Osteocyte (in vitro differentiated cells): ENCODE measurements around the gene KLF6. TPM values are rescaled to one million over a fixed set of nuclear protein-coding genes. Genes with fewer than 3 reads are reported as not detected.

Source experiments
- DNase-seq: peaks from one replicate; pipeline ENCODE4 v3.0.0; 2021; ENCODE audit warnings: mixed read lengths; ENCODE audit not compliant: unreplicated experiment; ENCODE audit errors: extremely low spot score
- H3K27ac Mint-ChIP-seq: one replicate; pipeline ENCODE4 v1.8.0; 2021; ENCODE audit warnings: mild to moderate bottlenecking, mixed read lengths; ENCODE audit not compliant: unreplicated experiment
- H3K27me3 Mint-ChIP-seq: one replicate; pipeline ENCODE4 v1.8.0; 2021; ENCODE audit warnings: mixed read lengths; ENCODE audit not compliant: unreplicated experiment
- H3K36me3 Mint-ChIP-seq: one replicate; pipeline ENCODE4 v1.8.0; 2021; ENCODE audit warnings: mixed read lengths; ENCODE audit not compliant: unreplicated experiment
- H3K4me1 Mint-ChIP-seq: one replicate; pipeline ENCODE4 v1.8.0; 2021; ENCODE audit warnings: mixed read lengths; ENCODE audit not compliant: unreplicated experiment
- H3K4me3 Mint-ChIP-seq: one replicate; pipeline ENCODE4 v1.8.0; 2021; ENCODE audit warnings: mild to moderate bottlenecking, moderate library complexity, mixed read lengths; ENCODE audit not compliant: unreplicated experiment
- H3K9me3 Mint-ChIP-seq: one replicate; pipeline ENCODE4 v1.8.0; 2021; ENCODE audit warnings: mixed read lengths; ENCODE audit not compliant: unreplicated experiment
- total RNA-seq: library from RNA; stranded (reverse); gene quantifications from 2 replicates; pipeline ENCODE4 v1.2.1, GENCODE V29; 2021
- TF ChIP-seq, protein P1 (sequence below): fragments of 200-600 bp; sonication (generic); IDR thresholded peaks from 2 replicates; pipeline ENCODE4 v1.5.0; 2021; ENCODE audit warnings: antibody characterized with exemption, mild to moderate bottlenecking, moderate library complexity

The KLF6 gene
- total RNA-seq, 1 donor from 2014 or later: 341 TPM

DNA sequence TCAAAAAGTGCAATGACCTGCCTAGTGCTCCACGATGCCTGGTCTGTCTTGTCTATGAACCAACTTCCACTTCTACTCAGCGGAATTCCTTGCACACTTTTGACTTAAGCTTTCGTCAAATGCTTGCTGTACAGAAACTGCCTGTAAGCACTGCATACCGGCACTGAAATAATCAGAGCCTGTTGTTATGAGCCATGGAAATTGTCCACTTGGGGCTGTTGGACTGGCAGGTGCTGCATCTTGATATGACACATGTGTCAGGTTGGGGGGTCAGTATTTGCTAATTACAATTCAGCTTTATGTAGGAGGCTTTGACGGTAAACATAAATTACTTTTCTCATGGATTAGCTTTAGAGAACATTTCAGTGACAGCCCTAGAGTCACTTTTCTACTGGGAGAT, 32.0 kb upstream of the KLF6 start:
- H3K27me3 Mint-ChIP-seq: no peaks in the 10 kb centered on the region
- no peak for DNase-seq
- H3K36me3 Mint-ChIP-seq: no peaks in the 10 kb centered on the region
- no peak overlapping the region for H3K27ac Mint-ChIP-seq
- H3K4me3 Mint-ChIP-seq: no peak overlapping the region
- H3K9me3 Mint-ChIP-seq: no peaks in the 10 kb centered on the region
- peaks cover 24% of the 10 kb centered on the region for H3K4me1 Mint-ChIP-seq
- TF ChIP-seq, protein P1, sequence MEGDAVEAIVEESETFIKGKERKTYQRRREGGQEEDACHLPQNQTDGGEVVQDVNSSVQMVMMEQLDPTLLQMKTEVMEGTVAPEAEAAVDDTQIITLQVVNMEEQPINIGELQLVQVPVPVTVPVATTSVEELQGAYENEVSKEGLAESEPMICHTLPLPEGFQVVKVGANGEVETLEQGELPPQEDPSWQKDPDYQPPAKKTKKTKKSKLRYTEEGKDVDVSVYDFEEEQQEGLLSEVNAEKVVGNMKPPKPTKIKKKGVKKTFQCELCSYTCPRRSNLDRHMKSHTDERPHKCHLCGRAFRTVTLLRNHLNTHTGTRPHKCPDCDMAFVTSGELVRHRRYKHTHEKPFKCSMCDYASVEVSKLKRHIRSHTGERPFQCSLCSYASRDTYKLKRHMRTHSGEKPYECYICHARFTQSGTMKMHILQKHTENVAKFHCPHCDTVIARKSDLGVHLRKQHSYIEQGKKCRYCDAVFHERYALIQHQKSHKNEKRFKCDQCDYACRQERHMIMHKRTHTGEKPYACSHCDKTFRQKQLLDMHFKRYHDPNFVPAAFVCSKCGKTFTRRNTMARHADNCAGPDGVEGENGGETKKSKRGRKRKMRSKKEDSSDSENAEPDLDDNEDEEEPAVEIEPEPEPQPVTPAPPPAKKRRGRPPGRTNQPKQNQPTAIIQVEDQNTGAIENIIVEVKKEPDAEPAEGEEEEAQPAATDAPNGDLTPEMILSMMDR: no peak

GRCh38 chr10:3814838-3815220, 29.8 kb upstream of the KLF6 start:
- TF ChIP-seq, protein P1: no peak
- no peaks in the 10 kb centered on the region for H3K36me3 Mint-ChIP-seq
- H3K4me1 Mint-ChIP-seq: peaks cover 16% of the 10 kb centered on the region
- H3K4me3 Mint-ChIP-seq: no peak overlapping the region
- H3K9me3 Mint-ChIP-seq: no peaks in the 10 kb centered on the region
- no peak overlapping the region for H3K27ac Mint-ChIP-seq
- no peak for DNase-seq
- H3K27me3 Mint-ChIP-seq: no peaks in the 10 kb centered on the region

GRCh38 chr10:3813986-3814837, 29.2 kb upstream of the KLF6 start:
- TF ChIP-seq, protein P1: no peak
- Mint-ChIP-seq H3K27ac (peak overlapping the region; percentile 83), H3K36me3 (no peaks in the 10 kb centered on the region), H3K4me1 (peaks cover 16% of the 10 kb centered on the region), H3K9me3 (no peaks in the 10 kb centered on the region), H3K4me3 (no peak overlapping the region), H3K27me3 (no peaks in the 10 kb centered on the region)
- DNase-seq: no peak

DNA sequence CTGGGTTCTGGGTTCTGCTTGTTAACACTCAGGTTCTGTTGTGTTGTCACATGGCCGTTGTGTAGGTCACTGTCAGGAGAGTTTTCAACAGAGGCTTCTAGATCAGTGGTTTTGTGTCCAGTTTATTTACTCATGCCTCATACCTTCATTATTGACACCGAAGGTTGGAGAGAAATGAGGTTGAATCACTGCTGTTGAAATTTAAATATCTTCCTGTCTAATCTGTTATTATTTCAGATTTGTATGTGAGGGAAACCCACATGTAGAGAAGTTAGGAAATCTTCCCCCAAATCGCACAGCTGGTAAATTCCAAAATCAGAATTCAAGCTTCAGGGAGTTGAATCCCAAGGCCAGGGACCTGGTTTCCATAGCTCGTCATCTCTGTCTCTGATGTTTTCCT, 28.3 kb upstream of the KLF6 start:
- Mint-ChIP-seq H3K4me1 (peaks cover 16% of the 10 kb centered on the region), H3K4me3 (no peak overlapping the region), H3K27ac (peak overlapping the region; percentile 60), H3K27me3 (no peaks in the 10 kb centered on the region), H3K36me3 (no peaks in the 10 kb centered on the region), H3K9me3 (no peaks in the 10 kb centered on the region)
- TF ChIP-seq, protein P1: no peak
- no peak for DNase-seq

GRCh38 chr10:3812141-3812540, 27.1 kb upstream of the KLF6 start:
- no peak for DNase-seq
- Mint-ChIP-seq H3K27me3 (no peaks in the 10 kb centered on the region), H3K36me3 (no peaks in the 10 kb centered on the region), H3K27ac (no peak overlapping the region), H3K4me1 (peaks cover 16% of the 10 kb centered on the region), H3K9me3 (no peaks in the 10 kb centered on the region), H3K4me3 (no peak overlapping the region)
- TF ChIP-seq, protein P1: no peak
